ENCODE results near the gene ACTN1. TPM values are rescaled to one million over a fixed set of nuclear protein-coding genes. Genes with fewer than 3 reads are reported as not detected.

ACTN1 gene
- polyA plus RNA-seq, 1 of the 3 experiments (the other 2 are of a cell fraction): 319 TPM

Small RNA genes within 50 kb of the gene (small RNA-seq; reads per million reads assigned to genes)
- gene BANF1P1 (0 to 0.11 (median 0) reads per million in 7 experiments), gene HMGN1P3 (0 reads per million in 7 experiments), gene RPS29P1 (0 reads per million in 7 experiments)

Other genes starting within 250 kb of the ACTN1 start
- 8.8 and 16.5 TPM in 2 replicates for gene ZFP36L1, start 186.2 kb downstream of the ACTN1 start, polyA plus RNA-seq (2012; rRNA removed)
- gene DCAF5, start 173.8 kb upstream of the ACTN1 start, polyA plus RNA-seq (2012; rRNA removed): 26.7 and 29.2 TPM in 2 replicates
- 15.1 and 20.1 TPM in 2 replicates for gene EXD2, start 212.2 kb upstream of the ACTN1 start, polyA plus RNA-seq (2012; rRNA removed)